B cell (primary cell): ENCODE data around the gene SLC39A11.

ENCODE experiments used
- CTCF ChIP-seq: fragments of 200-600 bp; IDR thresholded peaks from one replicate; pipeline ENCODE4 v1.8.0; 2022; ENCODE audit warnings: antibody characterized with exemption, mild to moderate bottlenecking
- EZH2 ChIP-seq: IDR thresholded peaks from 2 replicates; pipeline ENCODE4 v1.6.1; 2012; ENCODE audit warnings: borderline replicate concordance, low read depth, mild to moderate bottlenecking, moderate library complexity, low read length; ENCODE audit not compliant: insufficient read depth, poor library complexity, severe bottlenecking

- TF ChIP-seq CTCF (no peak), EZH2 (no peak)
Measured at GRCh38 chr17:73140566-73140965, 48.1 kb upstream of the SLC39A11 start.
